ENCODE results near the gene FNDC1.

Gene FNDC1

GRCh38 chr6:159304641-159305040 is 135.4 kb downstream of the FNDC1 start:
- no peak for TF ChIP-seq CTCF (IDR thresholded peaks at IDR 0.05; ENCODE audit: control insufficient read depth, extremely low read depth, insufficient read depth)
- no peak for DNase-seq (ENCODE audit: low read depth)
- H3K4me3 ChIP-seq (ENCODE audit: low read depth, low read length): no peak overlapping the region

- no peak for TF ChIP-seq CTCF (IDR thresholded peaks at IDR 0.05; ENCODE audit: control insufficient read depth, extremely low read depth, insufficient read depth)
- DNase-seq (ENCODE audit: low read depth): no peak
- H3K4me3 ChIP-seq (ENCODE audit: low read depth, low read length): no peak overlapping the region
Observed at GRCh38 chr6:159305159-159305558, 136.0 kb downstream of the FNDC1 start.

GRCh38 chr6:159305804-159306537 is 136.8 kb downstream of the FNDC1 start:
- H3K4me3 ChIP-seq (ENCODE audit: low read depth, low read length): no peak overlapping the region
- TF ChIP-seq CTCF (IDR thresholded peaks at IDR 0.05; ENCODE audit: control insufficient read depth, extremely low read depth, insufficient read depth): no peak
- DNase-seq (ENCODE audit: low read depth): no peak

- no peak for DNase-seq (ENCODE audit: low read depth)
- no peak overlapping the region for H3K4me3 ChIP-seq (ENCODE audit: low read depth, low read length)
- no peak for TF ChIP-seq CTCF (IDR thresholded peaks at IDR 0.05; ENCODE audit: control insufficient read depth, extremely low read depth, insufficient read depth)
Observed at GRCh38 chr6:159307246-159307790, 138.1 kb downstream of the FNDC1 start.

GRCh38 chr6:159308198-159308597 is 139.0 kb downstream of the FNDC1 start:
- TF ChIP-seq CTCF (IDR thresholded peaks at IDR 0.05; ENCODE audit: control insufficient read depth, extremely low read depth, insufficient read depth): no peak
- H3K4me3 ChIP-seq (ENCODE audit: low read depth, low read length): no peak overlapping the region
- no peak for DNase-seq (ENCODE audit: low read depth)

GRCh38 chr6:159309723-159310122 is 140.5 kb downstream of the FNDC1 start:
- H3K4me3 ChIP-seq (ENCODE audit: low read depth, low read length): no peak overlapping the region
- no peak for TF ChIP-seq CTCF (IDR thresholded peaks at IDR 0.05; ENCODE audit: control insufficient read depth, extremely low read depth, insufficient read depth)
- no peak for DNase-seq (ENCODE audit: low read depth)

GRCh38 chr6:159311618-159312017 is 142.4 kb downstream of the FNDC1 start:
- DNase-seq (ENCODE audit: low read depth): no peak
- no peak for TF ChIP-seq CTCF (IDR thresholded peaks at IDR 0.05; ENCODE audit: control insufficient read depth, extremely low read depth, insufficient read depth)
- no peak overlapping the region for H3K4me3 ChIP-seq (ENCODE audit: low read depth, low read length)

All from LNCaP clone FGC (cell line).